ENCODE results near the gene NPY4R2. TPM values are rescaled to one million over a fixed set of nuclear protein-coding genes. Genes with fewer than 3 reads are reported as not detected.
"Not testable (repeated sequence)": the region's sequence is repeated elsewhere in the genome, so short reads cannot be mapped to it uniquely, and the experiment has no call there.

Gene NPY4R2
- total and polyA plus RNA-seq, 9 of the 15 experiments (the other 6 are each of a cell fraction or from before 2014, with no cell fraction given): not detected

- DNase-seq (ENCODE audit: extremely low read depth in 1 of 4, low spot score in 3 of 4); H3K4me1 ChIP-seq (replicated peaks in 1 of 2; ENCODE audit: control insufficient read depth in 2 of 2, insufficient read depth in 2 of 2, low read length in 2 of 2); H3K9me1 ChIP-seq (ENCODE audit: control insufficient read depth, insufficient read depth, low read length); H3K27ac ChIP-seq (ENCODE audit: extremely low read depth, low read depth, low read length); intact Hi-C loops (cut with micrococcal nuclease); H3K4me3 ChIP-seq; CTCF ChIA-PET (ENCODE audit: low intra/inter-chr PET ratio); POLR2A ChIA-PET; H3K79me2 ChIP-seq (ENCODE audit: control insufficient read depth, insufficient read depth, low read length); H4K20me1 ChIP-seq (replicated peaks; ENCODE audit: control insufficient read depth, insufficient read depth, low read length); H3K9ac ChIP-seq (ENCODE audit: insufficient read depth in 1 of 2, low read depth in 2 of 2, low read length in 2 of 2); H3K36me3 ChIP-seq (ENCODE audit: control insufficient read depth, insufficient read depth, low read length); BruUV-seq (replicated peaks); H3K4me2 ChIP-seq (ENCODE audit: insufficient read depth, low read length); H2AFZ ChIP-seq (ENCODE audit: low read depth, low read length); FAIRE-seq; H3K9me3 ChIP-seq (replicated peaks; ENCODE audit: control insufficient read depth, insufficient read depth, low read depth, low read length); H3K27me3 ChIP-seq (ENCODE audit: control insufficient read depth in 2 of 2, insufficient read depth in 2 of 2, low read length in 2 of 2); in situ Hi-C loops (cut with MboI): not testable (repeated sequence)
- ATAC-seq: peak; percentile 91
- TF ChIP-seq, protein P1, sequence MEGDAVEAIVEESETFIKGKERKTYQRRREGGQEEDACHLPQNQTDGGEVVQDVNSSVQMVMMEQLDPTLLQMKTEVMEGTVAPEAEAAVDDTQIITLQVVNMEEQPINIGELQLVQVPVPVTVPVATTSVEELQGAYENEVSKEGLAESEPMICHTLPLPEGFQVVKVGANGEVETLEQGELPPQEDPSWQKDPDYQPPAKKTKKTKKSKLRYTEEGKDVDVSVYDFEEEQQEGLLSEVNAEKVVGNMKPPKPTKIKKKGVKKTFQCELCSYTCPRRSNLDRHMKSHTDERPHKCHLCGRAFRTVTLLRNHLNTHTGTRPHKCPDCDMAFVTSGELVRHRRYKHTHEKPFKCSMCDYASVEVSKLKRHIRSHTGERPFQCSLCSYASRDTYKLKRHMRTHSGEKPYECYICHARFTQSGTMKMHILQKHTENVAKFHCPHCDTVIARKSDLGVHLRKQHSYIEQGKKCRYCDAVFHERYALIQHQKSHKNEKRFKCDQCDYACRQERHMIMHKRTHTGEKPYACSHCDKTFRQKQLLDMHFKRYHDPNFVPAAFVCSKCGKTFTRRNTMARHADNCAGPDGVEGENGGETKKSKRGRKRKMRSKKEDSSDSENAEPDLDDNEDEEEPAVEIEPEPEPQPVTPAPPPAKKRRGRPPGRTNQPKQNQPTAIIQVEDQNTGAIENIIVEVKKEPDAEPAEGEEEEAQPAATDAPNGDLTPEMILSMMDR (IDR thresholded peaks at IDR 0.05 in 2 of 3, conservative IDR thresholded peaks at IDR 0.05 in 1 of 3; ENCODE audit: insufficient read depth in 2 of 3, low read depth in 1 of 3, low read length in 3 of 3): peak in 1 of 3 experiments; percentile 5; a peak in 1 of 6 replicates
- WGBS (ENCODE audit: insufficient coverage, low coverage, missing lambda C conversion rate): no CpG with 5 or more reads among the region's 4 CpGs
Observed at GRCh38 chr10:47915849-47916548, 2.5 kb upstream of the NPY4R2 start.

DNA sequence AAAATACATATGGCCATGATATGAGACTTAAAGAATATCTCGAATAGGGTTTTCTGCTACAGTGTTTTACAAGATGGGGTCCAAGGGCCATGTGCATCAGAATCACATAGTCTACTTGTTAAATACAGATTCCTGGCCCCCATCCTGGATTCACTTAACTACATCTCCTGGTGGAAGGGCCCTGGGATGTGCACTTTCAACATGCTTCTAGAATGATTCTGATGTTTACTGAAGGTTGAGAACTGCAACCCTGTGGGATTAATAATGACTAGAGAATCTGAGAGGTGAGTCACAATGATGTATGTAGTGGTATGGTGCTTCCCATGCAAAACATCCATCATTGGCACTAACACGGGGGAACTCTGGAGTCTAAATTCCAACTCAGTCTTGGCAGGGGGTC, 2.1 kb downstream of the NPY4R2 start:
- H4K20me1 ChIP-seq (replicated peaks; ENCODE audit: control insufficient read depth, insufficient read depth, low read length); POLR2A ChIA-PET; CTCF ChIA-PET (ENCODE audit: low intra/inter-chr PET ratio); H3K9me3 ChIP-seq (replicated peaks; ENCODE audit: control insufficient read depth, insufficient read depth, low read depth, low read length); H3K27me3 ChIP-seq (ENCODE audit: control insufficient read depth in 2 of 2, insufficient read depth in 2 of 2, low read length in 2 of 2); H3K79me2 ChIP-seq (ENCODE audit: control insufficient read depth, insufficient read depth, low read length); FAIRE-seq; H3K4me2 ChIP-seq (ENCODE audit: insufficient read depth, low read length); BruUV-seq (replicated peaks); H3K4me3 ChIP-seq; H3K9ac ChIP-seq (ENCODE audit: insufficient read depth in 1 of 2, low read depth in 2 of 2, low read length in 2 of 2); H2AFZ ChIP-seq (ENCODE audit: low read depth, low read length); H3K4me1 ChIP-seq (replicated peaks in 1 of 2; ENCODE audit: control insufficient read depth in 2 of 2, insufficient read depth in 2 of 2, low read length in 2 of 2); DNase-seq (ENCODE audit: extremely low read depth in 1 of 4, low spot score in 3 of 4); in situ Hi-C loops (cut with MboI); H3K27ac ChIP-seq (ENCODE audit: extremely low read depth, low read depth, low read length); intact Hi-C loops (cut with micrococcal nuclease); H3K36me3 ChIP-seq (ENCODE audit: control insufficient read depth, insufficient read depth, low read length); H3K9me1 ChIP-seq (ENCODE audit: control insufficient read depth, insufficient read depth, low read length); ATAC-seq: not testable (repeated sequence)
- WGBS (ENCODE audit: insufficient coverage, low coverage, missing lambda C conversion rate): 0% methylated on average over 1 of the region's 2 CpGs

- H4K20me1 ChIP-seq (replicated peaks; ENCODE audit: control insufficient read depth, insufficient read depth, low read length); H3K4me1 ChIP-seq (replicated peaks in 1 of 2; ENCODE audit: control insufficient read depth in 2 of 2, insufficient read depth in 2 of 2, low read length in 2 of 2); H3K4me2 ChIP-seq (ENCODE audit: insufficient read depth, low read length); H3K36me3 ChIP-seq (ENCODE audit: control insufficient read depth, insufficient read depth, low read length); POLR2A ChIA-PET; H2AFZ ChIP-seq (ENCODE audit: low read depth, low read length); H3K9me1 ChIP-seq (ENCODE audit: control insufficient read depth, insufficient read depth, low read length); H3K4me3 ChIP-seq; intact Hi-C loops (cut with micrococcal nuclease); H3K9ac ChIP-seq (ENCODE audit: insufficient read depth in 1 of 2, low read depth in 2 of 2, low read length in 2 of 2); H3K79me2 ChIP-seq (ENCODE audit: control insufficient read depth, insufficient read depth, low read length); H3K27ac ChIP-seq (ENCODE audit: extremely low read depth, low read depth, low read length); DNase-seq (ENCODE audit: extremely low read depth in 1 of 4, low spot score in 3 of 4); BruUV-seq (replicated peaks); in situ Hi-C loops (cut with MboI); CTCF ChIA-PET (ENCODE audit: low intra/inter-chr PET ratio); H3K27me3 ChIP-seq (ENCODE audit: control insufficient read depth in 2 of 2, insufficient read depth in 2 of 2, low read length in 2 of 2); FAIRE-seq; H3K9me3 ChIP-seq (replicated peaks; ENCODE audit: control insufficient read depth, insufficient read depth, low read depth, low read length); ATAC-seq: not testable (repeated sequence)
- 0% methylated on average over 3 of the region's 10 CpGs for WGBS (ENCODE audit: insufficient coverage, low coverage, missing lambda C conversion rate)
Observed at GRCh38 chr10:47922503-47922902, 4.0 kb downstream of the NPY4R2 start.
